ENCODE measurements around the gene RALA. TPM values are rescaled to one million over a fixed set of nuclear protein-coding genes. Genes with fewer than 3 reads are reported as not detected.

The RALA gene
- total and polyA plus RNA-seq, 10 of the 15 experiments (the other 5 are each of a cell fraction or from before 2014, with no cell fraction given): 7.5 to 53.3 (median 23.1) TPM

GRCh38 chr7:39700932-39701331, 77.6 kb downstream of the RALA start:
- Histone ChIP-seq H3K4me3 (no peak overlapping the region), H3K27me3 (replicated peaks in 1 of 2; ENCODE audit: control insufficient read depth in 2 of 2, insufficient read depth in 2 of 2, low read length in 1 of 2) (no peaks in the 10 kb centered on the region), H3K4me1 (ENCODE audit: control insufficient read depth, insufficient read depth, low read length) (no peaks in the 10 kb centered on the region), H3K9ac (ENCODE audit: control insufficient read depth, insufficient read depth, low read length) (no peak overlapping the region), H3K4me2 (ENCODE audit: control insufficient read depth, insufficient read depth) (no peak overlapping the region), H3K36me3 (ENCODE audit: control insufficient read depth in 2 of 2, insufficient read depth in 2 of 2, low read length in 1 of 2) (peaks cover 0 to 2% of the 10 kb centered on the region in 2 experiments; a peak in 3 of 4 replicates), H2AFZ (ENCODE audit: control insufficient read depth, low read depth, low read length) (no peak overlapping the region), H3K27ac (ENCODE audit: control insufficient read depth, insufficient read depth) (no peak overlapping the region), H4K20me1 (ENCODE audit: control insufficient read depth, insufficient read depth) (no peaks in the 10 kb centered on the region), H3K79me2 (ENCODE audit: control insufficient read depth, insufficient read depth, low read length) (no peaks in the 10 kb centered on the region), H3K9me3 (replicated peaks; ENCODE audit: control insufficient read depth, insufficient read depth, low read length) (no peaks in the 10 kb centered on the region)
- FAIRE-seq (no peak), DNase-seq (ENCODE audit: low read depth, low spot score) (no peak), ATAC-seq (no peak)
- no TSS peak for BruUV-seq (replicated peaks)
- SMC1A ChIA-PET (ENCODE audit: uncharacterized antibody, unreplicated experiment): interaction anchor here (1.4 kb wide), 2 partner anchors 14 to 121 kb away, joined by 4 read pairs; no protein-coding TSS in a partner anchor
- POLR2A ChIA-PET: interaction anchor here (0.5 kb wide), 1 partner anchor 748 kb away, joined by 6 read pairs; no protein-coding TSS in a partner anchor
- in situ Hi-C loops (cut with MboI): no loop called here
- CTCF ChIA-PET: no interaction called here
- WGBS (ENCODE audit: insufficient coverage, insufficient replicate concordance, low lambda C conversion rate, missing lambda C conversion rate): 98% methylated on average over 8 of the region's 8 CpGs
- TF ChIP-seq SUZ12 (IDR thresholded peaks at IDR 0.05; ENCODE audit: unreplicated experiment) (no peak), CBFB (IDR thresholded peaks at IDR 0.05; ENCODE audit: low read depth) (no peak), JUNB (IDR thresholded peaks at IDR 0.05) (no peak), TCF7 (IDR thresholded peaks at IDR 0.05; ENCODE audit: borderline replicate concordance) (no peak), SIX5 (IDR thresholded peaks at IDR 0.05; ENCODE audit: low read depth, low read length, severe bottlenecking) (no peak), SRF (IDR thresholded peaks at IDR 0.05; ENCODE audit: low read depth in 2 of 2, low read length in 2 of 2) (no peak), CBX3 (IDR thresholded peaks at IDR 0.05; ENCODE audit: borderline replicate concordance, low read depth) (no peak), ZBTB4 (CRISPR knock-in tag; IDR thresholded peaks at IDR 0.05) (no peak), HCFC1 (IDR thresholded peaks at IDR 0.05; ENCODE audit: low read length) (no peak), PAX5 (IDR thresholded peaks at IDR 0.05; ENCODE audit: borderline replicate concordance, low read depth, low read length) (no peak), IRF5 (IDR thresholded peaks at IDR 0.05; ENCODE audit: borderline replicate concordance) (no peak), NFXL1 (IDR thresholded peaks at IDR 0.05; ENCODE audit: borderline replicate concordance) (no peak)
- intact Hi-C loops (cut with micrococcal nuclease; ENCODE audit: unreplicated experiment): no loop called here
- RAD21 ChIA-PET (ENCODE audit: unreplicated experiment): no interaction called here
